ENCODE data around the gene C3. TPM values are rescaled to one million over a fixed set of nuclear protein-coding genes. Genes with fewer than 3 reads are reported as not detected.

Gene C3
- total RNA-seq, 1 donor from 2014 or later: 0.69 TPM

DNA sequence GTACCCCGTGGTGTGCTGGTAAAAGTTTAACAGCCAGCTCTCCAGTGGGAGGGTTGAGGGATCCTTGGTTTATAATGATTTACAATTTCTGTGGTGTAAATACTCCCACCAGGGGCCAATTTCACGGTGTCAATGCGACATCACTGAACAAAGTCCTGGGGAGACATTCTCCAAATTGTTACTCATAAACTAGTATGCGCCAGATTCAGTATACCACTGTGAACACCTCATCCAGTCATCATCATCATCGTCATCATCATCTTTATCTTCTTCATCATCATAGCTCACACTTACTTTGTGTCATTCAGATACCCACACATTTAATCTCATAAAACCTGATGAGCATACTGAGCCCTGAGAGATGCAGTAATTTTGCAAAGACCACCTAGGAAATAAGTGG, 33.3 kb downstream of the C3 start:
- no peak for DNase-seq
- Mint-ChIP-seq H3K36me3 (ENCODE audit: unreplicated experiment) (peaks cover 10% of the 10 kb centered on the region), H3K4me1 (ENCODE audit: low read depth, unreplicated experiment) (no peaks in the 10 kb centered on the region), H3K27ac (ENCODE audit: unreplicated experiment) (no peak overlapping the region), H3K9me3 (ENCODE audit: unreplicated experiment) (peaks cover 3% of the 10 kb centered on the region), H3K27me3 (ENCODE audit: unreplicated experiment) (peaks cover 2% of the 10 kb centered on the region), H3K4me3 (ENCODE audit: unreplicated experiment) (no peak overlapping the region)
- TF ChIP-seq CTCF (IDR thresholded peaks at IDR 0.05; ENCODE audit: partially characterized antibody, unreplicated experiment): no peak

DNA sequence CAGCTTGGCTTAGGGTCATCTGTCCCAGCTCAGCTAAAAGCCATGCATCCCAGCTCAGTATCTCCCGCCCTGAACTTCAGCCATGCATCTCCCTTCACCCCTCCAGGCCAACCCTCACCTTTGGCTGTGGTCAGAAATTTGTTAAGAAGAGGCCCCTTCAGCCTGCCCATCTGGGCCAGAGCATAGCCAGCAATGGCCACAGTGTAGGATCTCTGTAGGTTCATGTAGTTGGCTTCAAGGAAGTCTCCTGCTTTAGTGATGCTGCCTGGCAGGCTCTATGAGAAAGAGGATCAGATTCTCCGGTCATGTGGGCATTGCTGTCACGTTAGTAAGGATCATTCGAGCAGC, 33.8 kb downstream of the C3 start:
- DNase-seq: no peak
- Mint-ChIP-seq H3K27me3 (ENCODE audit: unreplicated experiment) (peaks cover 2% of the 10 kb centered on the region), H3K4me1 (ENCODE audit: low read depth, unreplicated experiment) (no peaks in the 10 kb centered on the region), H3K4me3 (ENCODE audit: unreplicated experiment) (no peak overlapping the region), H3K36me3 (ENCODE audit: unreplicated experiment) (peaks cover 10% of the 10 kb centered on the region), H3K27ac (ENCODE audit: unreplicated experiment) (no peak overlapping the region), H3K9me3 (ENCODE audit: unreplicated experiment) (peaks cover 3% of the 10 kb centered on the region)
- no peak for TF ChIP-seq CTCF (IDR thresholded peaks at IDR 0.05; ENCODE audit: partially characterized antibody, unreplicated experiment)

DNA sequence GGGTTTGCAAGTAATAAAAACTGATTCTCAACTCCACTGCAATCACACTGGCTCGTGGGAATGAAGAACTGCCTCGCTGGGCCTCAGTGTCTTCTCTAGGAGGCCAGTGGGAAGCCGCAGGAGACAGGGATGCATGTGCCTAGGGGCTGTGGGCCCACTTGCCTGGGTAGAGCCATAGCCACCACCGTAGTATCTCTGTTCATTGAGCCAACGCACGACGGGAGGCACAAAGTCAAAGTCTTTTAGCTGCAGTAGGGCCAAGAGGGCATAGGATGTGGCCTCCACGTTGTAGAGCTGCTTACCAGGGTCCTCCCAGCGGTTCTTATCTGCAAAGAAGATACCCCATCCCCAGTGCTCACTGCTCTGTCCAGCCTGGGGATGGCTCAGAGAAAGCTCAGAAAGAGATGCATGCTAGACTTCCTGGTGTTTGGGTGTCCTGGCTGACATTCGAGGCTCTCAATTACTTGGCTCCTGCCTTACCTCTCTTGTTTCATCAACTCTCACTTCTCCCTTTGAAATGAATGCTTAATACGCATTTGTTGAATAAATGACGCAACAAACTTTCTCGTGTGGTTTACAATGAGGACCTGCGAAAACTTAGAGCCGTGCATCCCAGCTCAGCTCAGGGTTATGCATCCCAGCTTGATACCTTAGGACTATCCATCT, 34.4 kb downstream of the C3 start:
- peaks cover 3% of the 10 kb centered on the region for H3K9me3 Mint-ChIP-seq (ENCODE audit: unreplicated experiment)
- peaks cover 2% of the 10 kb centered on the region for H3K27me3 Mint-ChIP-seq (ENCODE audit: unreplicated experiment)
- no peaks in the 10 kb centered on the region for H3K4me1 Mint-ChIP-seq (ENCODE audit: low read depth, unreplicated experiment)
- no peak for DNase-seq
- H3K27ac Mint-ChIP-seq (ENCODE audit: unreplicated experiment): no peak overlapping the region
- no peak for TF ChIP-seq CTCF (IDR thresholded peaks at IDR 0.05; ENCODE audit: partially characterized antibody, unreplicated experiment)
- H3K36me3 Mint-ChIP-seq (ENCODE audit: unreplicated experiment): peaks cover 10% of the 10 kb centered on the region
- H3K4me3 Mint-ChIP-seq (ENCODE audit: unreplicated experiment): no peak overlapping the region

DNA sequence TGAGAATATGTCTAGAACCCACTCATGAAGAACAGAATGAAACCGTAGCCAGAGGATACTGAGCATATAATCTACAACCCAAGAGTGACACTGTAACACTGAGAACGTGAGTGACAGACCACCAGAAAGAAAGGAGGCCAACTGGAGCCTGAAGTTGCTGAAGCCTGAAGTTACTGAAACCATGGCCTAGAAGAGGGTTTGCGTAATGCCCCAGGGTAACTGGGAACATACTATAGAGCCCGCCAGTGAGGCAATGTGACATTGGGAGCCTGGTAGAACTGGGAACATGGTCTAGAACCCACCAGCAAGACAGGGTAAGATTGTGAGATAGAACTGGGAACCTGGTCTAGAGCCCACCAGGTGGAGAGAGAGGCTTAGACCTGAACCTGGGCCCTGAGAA, 35.0 kb downstream of the C3 start:
- DNase-seq: no peak
- peaks cover 4% of the 10 kb centered on the region for H3K27me3 Mint-ChIP-seq (ENCODE audit: unreplicated experiment)
- H3K36me3 Mint-ChIP-seq (ENCODE audit: unreplicated experiment): peaks cover 10% of the 10 kb centered on the region
- peaks cover 3% of the 10 kb centered on the region for H3K9me3 Mint-ChIP-seq (ENCODE audit: unreplicated experiment)
- no peaks in the 10 kb centered on the region for H3K4me1 Mint-ChIP-seq (ENCODE audit: low read depth, unreplicated experiment)
- H3K4me3 Mint-ChIP-seq (ENCODE audit: unreplicated experiment): no peak overlapping the region
- no peak for TF ChIP-seq CTCF (IDR thresholded peaks at IDR 0.05; ENCODE audit: partially characterized antibody, unreplicated experiment)
- no peak overlapping the region for H3K27ac Mint-ChIP-seq (ENCODE audit: unreplicated experiment)

GRCh38 chr19:6683971-6684370, 36.5 kb downstream of the C3 start:
- Mint-ChIP-seq H3K27ac (ENCODE audit: unreplicated experiment) (no peak overlapping the region), H3K9me3 (ENCODE audit: unreplicated experiment) (peaks cover 5% of the 10 kb centered on the region), H3K27me3 (ENCODE audit: unreplicated experiment) (peaks cover 4% of the 10 kb centered on the region), H3K4me3 (ENCODE audit: unreplicated experiment) (no peak overlapping the region), H3K4me1 (ENCODE audit: low read depth, unreplicated experiment) (no peaks in the 10 kb centered on the region), H3K36me3 (ENCODE audit: unreplicated experiment) (peaks cover 10% of the 10 kb centered on the region)
- no peak for DNase-seq
- no peak for TF ChIP-seq CTCF (IDR thresholded peaks at IDR 0.05; ENCODE audit: partially characterized antibody, unreplicated experiment)

Measured in glutamatergic neuron (in vitro differentiated cells).